ENCODE results near the gene FEZ2. TPM values are rescaled to one million over a fixed set of nuclear protein-coding genes. Genes with fewer than 3 reads are reported as not detected.

The FEZ2 gene
- polyA plus RNA-seq, 1 donor from 2014 or later, result 36.8 TPM

GRCh38 chr2:36570416-36570815 lies 27.6 kb downstream of the FEZ2 start:
- no peaks in the 10 kb centered on the region for H3K9me3 ChIP-seq (ENCODE audit: low read length)
- no peaks in the 10 kb centered on the region for H3K27me3 ChIP-seq (ENCODE audit: insufficient read depth, low read depth, low read length)
- H3K4me3 ChIP-seq (ENCODE audit: low read length), result no peak overlapping the region
- no peak overlapping the region for H3K9ac ChIP-seq (ENCODE audit: low read length)
- no peak overlapping the region for H2AFZ ChIP-seq (ENCODE audit: low read depth, low read length)
- TF ChIP-seq EZH2 (IDR thresholded peaks at IDR 0.05; ENCODE audit: borderline replicate concordance, insufficient read depth, low read length, poor library complexity, severe bottlenecking) (no peak), SMC3 (conservative IDR thresholded peaks at IDR 0.05; ENCODE audit: poor library complexity) (no peak), RAD21 (conservative IDR thresholded peaks at IDR 0.05) (no peak), EP300 (conservative IDR thresholded peaks at IDR 0.05; ENCODE audit: poor library complexity, severe bottlenecking) (no peak), CTCF (IDR thresholded peaks at IDR 0.05; ENCODE audit: poor library complexity, severe bottlenecking) (no peak), REST (IDR thresholded peaks at IDR 0.05; ENCODE audit: borderline replicate concordance) (no peak), MXI1 (conservative IDR thresholded peaks at IDR 0.05; ENCODE audit: poor library complexity, severe bottlenecking) (no peak), POLR2AphosphoS5 (IDR thresholded peaks at IDR 0.05) (no peak)
- no peak overlapping the region for H3K27ac ChIP-seq (ENCODE audit: low read length)
- H3K9me2 ChIP-seq (ENCODE audit: insufficient read depth, low read length), result no peaks in the 10 kb centered on the region
- no peaks in the 10 kb centered on the region for H3K79me2 ChIP-seq (replicated peaks; ENCODE audit: insufficient read depth, low read length)
- no peak overlapping the region for H3K4me2 ChIP-seq (ENCODE audit: low read length)
- no peaks in the 10 kb centered on the region for H3K36me3 ChIP-seq (ENCODE audit: insufficient read depth, low read length)
- no peaks in the 10 kb centered on the region for H4K20me1 ChIP-seq (ENCODE audit: insufficient read depth)
- no peaks in the 10 kb centered on the region for H3F3A ChIP-seq (ENCODE audit: insufficient read depth, low read length, poor library complexity, severe bottlenecking)

- no peaks in the 10 kb centered on the region for H3K79me2 ChIP-seq (replicated peaks; ENCODE audit: insufficient read depth, low read length)
- H3K36me3 ChIP-seq (ENCODE audit: insufficient read depth, low read length), result no peaks in the 10 kb centered on the region
- no peak overlapping the region for H3K27ac ChIP-seq (ENCODE audit: low read length)
- H3K9ac ChIP-seq (ENCODE audit: low read length), result no peak overlapping the region
- no peaks in the 10 kb centered on the region for H3K9me2 ChIP-seq (ENCODE audit: insufficient read depth, low read length)
- H4K20me1 ChIP-seq (ENCODE audit: insufficient read depth), result no peaks in the 10 kb centered on the region
- no peaks in the 10 kb centered on the region for H3F3A ChIP-seq (ENCODE audit: insufficient read depth, low read length, poor library complexity, severe bottlenecking)
- H2AFZ ChIP-seq (ENCODE audit: low read depth, low read length), result no peak overlapping the region
- no peaks in the 10 kb centered on the region for H3K27me3 ChIP-seq (ENCODE audit: insufficient read depth, low read depth, low read length)
- TF ChIP-seq EZH2 (IDR thresholded peaks at IDR 0.05; ENCODE audit: borderline replicate concordance, insufficient read depth, low read length, poor library complexity, severe bottlenecking), result no peak
- no peak for TF ChIP-seq POLR2AphosphoS5 (IDR thresholded peaks at IDR 0.05)
- TF ChIP-seq SMC3 (conservative IDR thresholded peaks at IDR 0.05; ENCODE audit: poor library complexity), result no peak
- no peak for TF ChIP-seq RAD21 (conservative IDR thresholded peaks at IDR 0.05)
- TF ChIP-seq CTCF (IDR thresholded peaks at IDR 0.05; ENCODE audit: poor library complexity, severe bottlenecking), result no peak
- TF ChIP-seq MXI1 (conservative IDR thresholded peaks at IDR 0.05; ENCODE audit: poor library complexity, severe bottlenecking), result no peak
- no peak for TF ChIP-seq REST (IDR thresholded peaks at IDR 0.05; ENCODE audit: borderline replicate concordance)
- TF ChIP-seq TAF1 (IDR thresholded peaks at IDR 0.05; ENCODE audit: low read depth), result no peak
- no peaks in the 10 kb centered on the region for H3K9me3 ChIP-seq (ENCODE audit: low read length)
- H3K4me3 ChIP-seq (ENCODE audit: low read length), result no peak overlapping the region
- no peak overlapping the region for H3K4me2 ChIP-seq (ENCODE audit: low read length)
These were observed 28.6 kb downstream of the FEZ2 start for GRCh38 chr2:36569267-36569856.

Measured in neural cell (in vitro differentiated cells).